GDM1 (cell line): Measurements from ENCODE around the gene GALNT12.
A peak's percentile ranks its signal among the peaks of the same experiment; 100 is the strongest.

Experiments used
- DNase-seq: peaks from one replicate; lab custom pipeline; 2025; lab: John Stamatoyannopoulos, UW

The GALNT12 gene

DNA sequence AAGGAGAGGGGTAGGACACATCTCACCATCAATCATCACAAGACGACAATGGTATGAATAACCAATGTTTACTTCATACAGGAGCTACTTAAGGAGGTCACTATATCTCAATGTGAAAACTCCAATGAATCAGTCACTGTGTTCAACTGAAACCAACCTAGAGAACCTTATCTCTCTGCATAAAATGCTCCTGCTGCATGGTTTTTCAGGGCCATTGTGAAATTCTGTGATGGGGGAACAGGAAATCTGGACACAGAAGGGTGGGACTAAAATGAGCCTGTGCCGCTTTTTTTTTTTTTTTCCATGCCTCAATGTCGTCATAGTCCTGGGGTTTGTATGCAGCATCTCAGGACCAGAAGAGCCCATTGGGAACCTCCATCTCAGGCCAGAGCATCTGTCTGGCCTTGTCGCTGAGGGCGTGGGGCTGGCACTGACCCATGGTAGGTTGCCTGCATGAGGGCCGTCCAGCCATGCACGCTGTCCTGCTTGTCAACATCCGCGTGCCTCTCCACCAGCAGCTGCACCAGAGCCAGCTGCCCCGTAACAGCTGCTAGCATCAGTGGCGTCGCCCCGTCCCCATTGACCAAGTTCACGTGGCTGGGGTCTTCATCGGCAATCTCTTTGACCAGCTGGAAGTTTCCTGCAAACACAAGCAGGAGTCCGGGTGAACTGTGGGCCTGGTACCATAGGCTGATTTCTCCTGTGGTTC, 23.8 kb upstream of the GALNT12 start:
- DNase-seq = no peak

DNA sequence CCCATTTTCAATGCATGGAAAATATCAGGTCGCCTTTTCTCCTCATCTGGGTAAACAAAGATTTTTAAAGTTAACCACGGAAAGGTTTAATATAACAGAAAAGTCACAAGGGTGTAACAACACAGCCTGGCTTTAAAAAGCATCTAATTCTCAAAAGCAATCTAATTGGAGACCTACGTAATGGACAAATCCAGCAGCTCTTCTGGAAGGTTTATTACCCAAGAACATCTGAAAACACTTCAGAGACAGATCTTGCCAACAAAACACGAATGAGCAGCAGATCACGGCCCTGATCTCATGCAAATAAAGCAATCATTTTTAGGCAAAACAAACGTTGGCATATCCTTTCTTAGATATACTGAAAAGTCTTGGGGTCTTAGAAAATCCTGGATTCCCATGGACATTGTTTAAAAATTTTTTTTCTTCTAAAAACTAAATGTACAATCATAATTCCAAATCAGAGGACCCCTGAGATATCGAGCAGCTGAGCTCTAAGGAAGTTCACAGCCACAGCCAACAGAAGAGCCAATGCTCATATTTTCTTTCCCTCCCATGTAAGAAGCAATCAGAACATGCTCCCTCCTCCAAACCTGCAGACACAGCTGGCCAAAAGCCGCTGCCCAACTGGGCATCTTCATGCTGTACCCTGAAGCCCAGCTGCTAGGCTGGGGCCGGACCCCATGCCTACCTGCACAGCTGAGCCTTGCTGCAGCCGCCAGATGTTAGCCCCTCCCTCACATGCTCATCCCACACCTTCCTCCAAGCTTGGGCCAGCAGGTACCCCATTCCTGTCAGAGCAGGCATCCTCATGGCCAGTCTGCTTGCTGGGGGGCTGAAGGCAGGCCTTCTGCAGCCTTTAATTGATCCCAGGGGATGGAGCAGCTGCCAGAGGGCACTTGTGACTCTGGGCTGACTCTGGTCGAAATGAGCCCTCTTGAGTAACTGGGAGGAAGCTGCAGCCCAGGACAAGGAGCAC, 22.4 kb upstream of the GALNT12 start:
- DNase-seq = no peak

DNA sequence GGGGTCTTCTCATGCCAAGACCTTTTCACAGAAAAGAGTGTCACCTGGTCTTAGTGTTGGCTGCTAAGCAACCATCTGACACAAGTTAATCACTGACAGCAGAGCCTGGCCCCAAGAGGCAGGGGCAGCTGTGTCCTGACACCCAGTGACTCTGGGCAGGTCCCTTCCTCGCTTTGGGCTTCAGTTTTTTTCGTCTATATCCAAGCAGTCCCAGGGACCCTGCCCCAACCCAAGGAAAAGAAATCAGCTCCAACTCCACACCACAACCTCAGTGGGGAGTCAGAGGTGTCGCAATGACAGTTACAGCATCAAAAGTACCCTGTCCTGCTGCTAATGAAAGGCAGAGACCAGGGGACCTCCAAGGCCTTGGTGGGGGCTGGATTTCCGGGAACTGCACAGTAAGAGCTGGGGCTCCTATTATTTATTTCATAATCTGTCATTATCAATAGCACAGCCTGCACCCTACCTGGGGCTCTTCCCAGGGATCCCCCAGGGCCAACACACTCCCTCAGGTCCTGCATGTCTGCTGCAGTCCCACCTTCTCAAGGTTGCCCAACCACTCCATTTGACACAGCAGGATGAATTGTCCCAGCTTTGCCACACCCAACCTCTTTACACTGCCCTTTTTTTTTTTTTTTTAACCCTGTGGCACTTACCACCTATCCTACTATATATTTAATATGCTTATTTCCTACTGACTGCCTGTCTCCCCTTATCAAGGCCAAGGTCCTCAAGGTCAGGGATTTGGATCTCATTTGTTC, 20.5 kb upstream of the GALNT12 start:
- no peak for DNase-seq

DNA sequence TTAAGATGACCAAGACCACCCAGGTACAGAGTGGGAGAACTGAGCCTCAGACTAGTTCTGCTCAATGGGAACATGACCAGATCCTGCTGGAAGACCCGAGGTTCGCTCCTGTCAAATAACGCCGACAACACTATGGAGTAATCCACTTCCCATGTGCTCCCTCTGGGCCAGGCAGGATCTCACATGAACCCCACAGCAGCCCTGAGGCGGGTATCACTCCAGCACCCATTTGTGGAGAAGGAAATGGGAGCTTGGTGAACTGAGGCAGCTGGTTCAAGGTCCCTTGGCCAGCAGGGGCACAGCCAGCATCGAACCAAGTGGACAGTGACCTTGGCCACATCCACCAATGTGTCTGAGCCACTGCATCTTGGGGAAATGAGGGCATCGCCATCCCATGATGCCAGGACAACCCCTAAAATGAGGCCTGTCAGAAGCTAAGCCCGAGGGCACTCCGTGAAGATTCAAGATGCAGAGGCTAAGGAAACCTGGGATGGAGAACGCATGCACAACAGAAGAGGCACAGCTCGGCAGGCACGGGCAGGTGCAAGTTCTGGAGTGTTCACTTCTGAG, 19.6 kb upstream of the GALNT12 start:
- DNase-seq = no peak

DNA sequence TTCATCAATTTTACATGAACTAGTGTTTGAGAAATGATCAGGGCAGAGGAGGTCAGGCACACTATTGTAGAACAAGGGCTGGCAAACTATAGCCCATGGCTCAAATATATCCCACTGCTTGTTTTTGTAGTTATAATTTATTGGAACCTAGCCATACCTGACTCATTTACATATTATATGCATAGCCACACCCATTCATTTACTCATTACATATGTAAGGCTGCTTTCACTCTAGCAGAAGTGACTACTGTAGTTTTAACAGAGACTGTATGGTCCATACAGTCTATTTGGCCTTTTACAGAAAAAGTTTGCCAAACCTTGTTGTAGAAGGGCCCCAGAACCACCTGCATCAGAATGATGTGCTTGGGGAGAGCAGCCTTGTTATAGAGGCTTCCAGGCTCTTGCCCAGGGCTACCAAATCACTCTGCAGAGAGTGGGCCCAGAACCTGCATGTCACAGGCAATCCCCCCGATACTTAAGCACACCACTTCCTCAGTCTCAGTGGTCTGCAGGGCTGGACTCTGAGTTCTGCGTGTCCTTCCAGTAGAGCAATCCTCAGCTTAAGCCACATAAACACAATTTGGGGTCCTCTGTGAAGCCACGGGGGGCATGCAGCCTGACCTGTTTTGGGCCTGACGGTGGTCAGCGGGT, 17.9 kb upstream of the GALNT12 start:
- no peak for DNase-seq

DNA sequence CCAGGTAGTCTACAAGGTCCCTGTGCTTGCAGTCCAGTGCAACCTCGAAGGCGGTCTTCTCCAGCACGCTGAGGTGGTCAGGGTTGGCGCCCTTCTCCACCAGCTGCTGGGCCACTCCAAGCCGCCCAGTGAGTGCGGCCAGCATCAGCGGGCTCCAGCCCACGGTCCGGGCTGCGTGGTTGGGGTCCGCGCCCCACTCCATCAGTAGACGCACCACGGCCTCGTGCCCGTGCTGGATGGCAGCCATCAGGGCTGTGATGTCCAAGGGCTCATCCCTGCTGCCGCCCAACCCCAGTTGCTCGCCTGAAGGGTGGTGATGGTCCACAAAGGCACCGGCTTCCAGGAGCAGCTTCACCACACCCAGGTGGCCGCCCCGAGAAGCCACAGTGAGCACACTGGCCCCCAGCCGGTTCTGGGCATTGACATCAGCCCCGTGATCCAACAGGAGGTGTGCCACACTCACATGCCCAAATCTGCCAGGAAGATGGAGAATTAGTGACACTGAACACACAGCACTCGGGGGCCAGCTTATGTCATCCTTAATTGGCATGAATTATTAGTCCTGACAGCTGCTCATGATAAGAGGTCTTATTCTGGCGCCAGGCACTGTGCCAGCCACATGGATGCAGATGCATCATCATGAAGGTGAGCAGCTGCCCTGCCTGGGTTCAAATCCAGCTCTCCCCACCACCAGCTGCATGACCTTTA, 17.2 kb upstream of the GALNT12 start:
- no peak for DNase-seq

DNA sequence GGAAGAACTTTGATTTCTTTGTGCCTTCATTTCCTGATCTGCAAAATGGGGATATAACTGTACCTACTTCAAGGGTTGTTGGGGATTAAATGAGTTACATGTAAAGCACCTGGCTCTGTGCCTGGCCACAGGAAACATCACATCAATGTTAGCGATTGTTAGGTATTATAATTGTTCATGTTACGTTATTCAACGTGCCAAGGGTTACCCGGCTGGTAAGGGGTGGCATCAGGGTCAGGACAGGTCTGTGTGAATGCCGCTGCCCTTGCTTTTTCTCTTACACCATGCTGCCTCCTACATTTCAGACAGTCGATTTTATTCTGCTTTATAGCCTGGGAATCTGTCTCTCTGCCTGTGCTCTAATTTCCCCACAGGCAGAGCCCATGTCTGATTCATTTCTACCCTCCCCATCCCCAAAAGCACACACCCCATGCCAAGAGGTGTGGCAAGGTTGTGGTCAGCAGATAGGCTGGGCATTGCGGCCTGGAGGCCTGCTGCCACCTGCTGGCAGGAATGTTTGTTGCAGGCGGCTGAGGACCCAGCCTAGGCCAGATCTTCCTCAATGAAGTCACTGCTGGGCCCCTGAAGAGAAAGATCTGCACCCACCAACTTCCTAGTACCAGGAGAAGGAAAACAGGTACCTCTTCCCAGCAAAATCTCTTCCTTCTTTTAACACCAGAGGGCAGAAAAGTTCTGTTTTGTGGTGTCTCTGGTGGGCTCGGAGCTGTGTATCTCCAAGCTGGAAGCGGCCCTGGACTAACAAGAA, 16.4 kb upstream of the GALNT12 start:
- peak; percentile 10 for DNase-seq

DNA sequence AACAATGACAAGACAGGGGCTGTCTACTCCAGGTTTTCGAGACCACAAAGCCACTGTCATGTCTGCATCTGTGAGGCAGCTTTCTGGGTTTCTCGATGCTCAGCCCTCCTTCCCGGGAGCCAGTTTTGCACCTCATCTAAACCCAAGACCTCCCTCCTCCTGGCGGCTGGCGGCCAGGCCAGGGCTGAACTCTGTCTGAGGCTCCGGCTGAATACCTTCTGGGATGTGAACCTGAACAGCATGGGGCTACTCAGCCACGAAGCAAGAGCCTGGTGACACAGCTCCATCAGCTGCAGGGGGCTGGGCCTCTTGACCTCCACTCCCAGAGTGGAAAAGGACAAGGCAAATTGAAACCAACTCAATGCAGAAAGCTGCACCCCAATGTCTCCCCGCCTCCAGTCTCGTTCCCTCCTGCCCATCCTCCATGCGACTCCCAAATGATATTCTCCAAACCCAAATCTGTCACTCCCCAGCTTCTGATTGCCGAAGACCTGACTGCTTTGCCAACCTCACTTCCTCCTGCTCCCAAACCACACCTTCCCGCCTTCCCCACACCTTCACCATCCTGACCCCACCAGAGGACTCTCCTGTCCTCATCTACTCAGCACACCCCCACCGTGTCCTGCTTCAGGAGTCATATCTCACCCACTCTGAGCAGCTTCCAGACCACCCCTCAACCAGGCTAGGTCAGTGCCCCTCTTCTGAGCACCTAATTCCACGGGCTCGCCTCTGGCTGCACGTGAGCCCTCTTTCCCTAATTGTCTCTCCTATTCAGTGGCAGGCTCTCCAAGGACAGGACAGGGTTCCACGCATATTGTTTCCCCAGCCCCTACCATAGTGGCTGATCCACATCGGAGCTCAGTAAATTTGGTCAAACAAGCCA, 15.6 kb upstream of the GALNT12 start:
- no peak for DNase-seq

DNA sequence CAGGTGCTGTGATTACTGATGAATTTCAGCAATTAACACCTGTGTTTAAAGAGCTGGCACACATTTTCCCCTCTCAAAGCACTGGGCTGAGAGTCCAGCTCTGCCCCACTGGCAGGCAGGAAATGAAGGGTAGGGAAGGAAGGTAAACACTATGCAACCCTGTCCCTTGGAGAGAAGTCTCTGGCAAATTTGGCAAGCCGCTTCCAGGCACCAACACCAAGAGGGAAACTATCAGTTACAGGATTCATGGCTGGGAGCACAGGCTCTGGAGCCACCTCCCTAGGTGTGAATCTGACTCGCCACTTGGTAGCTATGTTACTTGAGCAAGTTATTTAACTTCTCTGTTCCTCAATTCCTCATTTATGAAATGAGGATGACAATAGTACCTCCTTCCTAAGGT, 14.4 kb upstream of the GALNT12 start:
- no peak for DNase-seq

DNA sequence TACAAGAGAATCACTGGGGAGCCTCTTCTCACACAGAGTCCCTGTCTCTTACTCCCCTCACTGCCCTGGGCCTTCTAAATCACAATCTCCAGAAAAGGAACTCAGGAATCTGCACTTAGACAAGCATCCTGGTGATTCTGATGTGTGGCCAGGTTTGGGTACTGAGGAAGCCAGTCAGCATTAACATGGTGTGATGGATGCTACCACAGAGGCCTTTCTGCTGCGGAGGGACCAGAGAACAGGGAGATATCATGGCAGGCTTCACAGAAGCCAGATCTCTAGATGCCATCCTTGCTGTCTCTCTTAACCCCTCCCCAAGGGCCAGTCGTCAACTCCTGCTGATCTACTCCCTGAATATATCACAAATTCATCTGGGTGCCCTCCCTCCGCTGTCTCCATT, 12.7 kb upstream of the GALNT12 start:
- DNase-seq = no peak

DNA sequence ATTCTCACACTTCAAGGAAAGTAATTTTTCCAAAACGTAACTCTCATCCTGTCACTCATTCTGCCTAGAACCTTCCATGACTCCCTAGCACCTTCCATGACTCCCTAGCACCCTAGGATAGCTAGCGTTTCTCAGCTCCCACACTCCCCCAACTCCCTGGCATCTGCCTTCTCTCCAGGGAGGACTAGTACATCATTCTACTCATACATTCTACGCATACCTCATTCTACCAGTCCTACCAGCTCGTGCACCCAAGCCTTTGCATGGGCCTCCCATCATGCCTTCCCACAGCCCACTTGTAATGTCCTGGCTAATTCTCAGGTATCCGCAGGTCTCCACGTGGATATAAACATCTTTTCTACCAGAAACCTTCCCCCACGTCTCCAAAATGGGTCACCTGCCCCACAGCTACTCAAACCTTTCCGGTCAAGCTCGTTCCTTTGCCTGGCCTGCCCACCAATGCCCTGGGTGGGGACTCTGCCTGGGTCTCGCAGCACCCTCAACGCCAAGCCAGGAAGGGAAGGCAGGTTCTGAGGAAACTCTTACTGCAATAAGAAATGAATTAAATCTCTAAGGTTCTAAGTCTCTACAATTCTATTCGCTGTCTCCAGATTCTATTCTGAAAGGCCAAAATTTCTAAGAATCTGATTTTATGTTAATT, 12.0 kb upstream of the GALNT12 start:
- no peak for DNase-seq

DNA sequence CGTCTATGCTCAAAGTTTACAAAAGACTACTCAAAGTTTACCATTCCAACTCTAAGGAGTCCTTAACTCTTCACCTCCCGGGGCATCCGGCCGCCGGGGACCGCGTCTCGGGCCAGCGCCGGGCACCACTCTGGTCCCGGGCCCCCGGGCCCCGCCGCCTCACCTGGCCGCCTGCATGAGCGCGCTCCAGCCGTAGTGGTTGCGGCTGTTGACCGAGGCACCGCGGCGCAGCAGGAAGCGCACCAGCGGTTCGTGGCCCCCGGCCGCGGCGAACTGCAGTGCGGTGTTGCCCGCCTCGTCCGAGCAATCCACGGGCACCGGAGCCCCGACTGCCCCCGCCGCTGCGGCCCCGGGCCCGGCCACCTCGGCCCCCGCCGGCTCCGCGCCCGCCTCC, 11.5 kb upstream of the GALNT12 start:
- no peak for DNase-seq

DNA sequence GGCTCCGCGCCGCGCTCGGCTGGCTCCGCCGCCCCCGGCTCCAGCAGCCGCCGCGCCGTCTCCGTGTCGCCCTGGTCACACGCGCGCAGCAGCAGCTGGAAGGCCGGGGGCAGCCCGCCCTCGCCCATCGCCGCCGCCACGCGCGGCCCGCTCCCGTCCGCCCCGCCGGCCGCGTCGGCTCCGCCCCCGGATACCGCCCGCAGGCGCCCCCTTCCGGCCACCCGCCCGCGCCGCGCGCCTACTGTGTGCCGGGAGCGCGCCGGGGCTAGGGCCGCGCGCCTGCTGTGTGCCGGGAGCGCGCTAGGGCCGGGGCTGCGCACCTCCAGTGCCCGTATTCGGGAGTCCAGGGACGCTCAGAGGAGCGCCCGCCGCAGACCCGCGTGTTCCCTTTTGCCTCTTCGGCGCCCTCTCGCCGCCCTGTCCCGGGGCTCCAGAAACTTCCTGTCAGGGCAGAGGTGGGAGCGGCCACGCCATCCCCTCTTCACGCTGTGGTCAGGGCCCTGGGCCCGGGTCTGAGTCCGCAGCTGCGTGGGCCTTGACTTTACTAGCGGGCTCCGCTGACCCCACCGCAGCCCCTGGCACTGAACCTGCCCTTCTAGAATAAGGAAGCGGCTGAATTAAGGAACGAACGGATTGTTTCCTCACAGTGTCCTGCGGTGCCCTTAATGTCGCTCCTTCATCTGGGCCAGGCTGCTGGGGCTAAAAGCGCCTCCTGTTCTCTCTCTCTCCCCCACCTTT, 10.9 kb upstream of the GALNT12 start, which contains the start of gene ANKS6:
ANKS6 (minus strand) TSS at position 192 of the 738 bp plus-strand sequence; CDS start at position 128, 64 bp downstream.
- peak; percentile 55 for DNase-seq

DNA sequence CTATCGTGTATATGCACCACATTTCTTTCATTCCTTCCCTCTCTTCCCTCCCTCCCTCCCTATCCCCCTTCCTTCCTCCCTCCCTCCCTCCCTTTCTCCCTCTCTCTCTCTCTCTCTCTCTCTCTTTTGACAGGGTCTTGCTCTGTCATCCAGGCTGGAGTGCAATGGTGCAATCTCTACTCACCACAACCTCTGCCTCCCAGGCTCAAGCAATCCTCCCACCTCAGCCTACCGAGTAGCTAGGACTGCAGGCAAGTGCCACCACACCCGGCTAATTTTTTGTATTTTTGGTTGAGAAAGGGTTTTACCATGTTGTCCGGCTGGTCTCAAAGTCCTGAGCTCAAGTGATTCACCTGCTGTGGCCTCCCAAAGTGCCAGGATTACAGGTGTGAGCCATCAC, 10.0 kb upstream of the GALNT12 start:
- no peak for DNase-seq

DNA sequence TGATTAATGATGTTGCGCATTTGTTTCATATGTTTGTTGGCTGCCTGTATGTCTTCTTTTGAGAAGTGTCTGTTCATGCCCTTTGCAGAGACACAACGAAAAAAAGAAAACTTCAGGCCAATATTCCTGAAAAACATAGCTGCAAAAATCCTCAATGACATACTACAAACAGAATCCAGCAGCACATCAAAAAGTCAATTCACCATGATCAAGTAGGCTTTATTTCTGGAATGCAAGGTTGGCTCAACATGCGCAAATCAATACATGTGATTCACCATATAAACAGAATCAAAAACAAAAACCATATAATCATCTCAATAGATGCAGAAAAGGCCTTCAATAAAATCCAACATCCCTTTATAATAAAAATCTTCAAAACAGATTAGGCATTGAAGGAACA, 9.2 kb upstream of the GALNT12 start:
- DNase-seq = no peak

DNA sequence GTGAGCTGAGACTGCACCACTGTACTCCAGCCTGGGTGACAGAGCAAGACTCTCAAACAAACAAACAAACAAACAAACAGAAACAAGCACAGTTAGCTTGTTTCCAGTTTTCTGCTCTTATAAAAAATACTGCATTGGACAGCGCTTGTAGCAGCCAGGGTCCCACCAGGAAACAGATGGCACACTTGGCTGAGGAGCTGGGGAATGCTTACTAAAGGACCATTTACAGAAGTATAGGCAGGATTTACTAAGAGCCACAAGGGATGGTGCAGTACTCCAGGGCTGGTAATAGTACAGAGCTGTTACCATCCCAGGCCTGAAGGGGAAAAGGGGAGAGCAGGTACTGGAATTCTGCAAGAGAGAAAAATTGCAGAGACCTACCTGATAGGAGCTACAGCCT, 5.9 kb upstream of the GALNT12 start:
- no peak for DNase-seq

DNA sequence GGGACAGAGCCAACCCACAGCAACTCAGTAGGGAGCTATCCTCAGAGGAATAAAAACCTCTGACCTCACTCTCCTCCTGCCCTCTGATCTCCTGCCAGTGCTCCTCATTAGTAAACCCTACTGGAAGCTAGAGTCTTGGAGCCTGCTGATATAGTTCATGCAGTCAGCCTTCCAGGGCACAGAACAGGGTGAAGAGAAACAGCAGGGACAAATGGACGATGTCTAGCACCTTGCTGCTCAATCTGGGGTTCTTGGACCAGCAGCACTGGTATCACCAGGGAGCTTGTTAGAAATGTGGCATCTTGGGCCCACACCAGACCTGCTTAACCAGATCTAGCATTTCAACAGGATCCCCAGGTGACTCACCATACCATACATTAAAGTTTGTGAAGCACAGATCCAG, 5.5 kb upstream of the GALNT12 start:
- DNase-seq = no peak

DNA sequence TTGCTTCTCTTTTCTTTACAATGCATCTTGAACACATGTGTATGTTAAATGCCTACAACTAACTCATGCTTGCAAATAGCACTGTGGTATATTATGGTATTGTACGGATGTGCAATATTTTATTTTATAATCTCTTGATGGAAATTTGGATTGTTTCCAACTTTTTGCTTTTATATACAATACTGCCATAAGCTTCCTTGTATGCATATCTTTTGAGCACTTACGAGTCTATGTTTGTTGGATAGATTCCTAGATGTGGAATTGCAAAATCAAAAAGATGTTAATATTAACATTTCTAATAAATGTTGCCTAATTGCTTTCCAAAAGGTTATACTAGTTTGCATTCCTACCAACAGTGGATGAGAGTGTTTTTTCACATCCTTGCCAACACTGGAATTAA, 3.4 kb upstream of the GALNT12 start:
- DNase-seq = no peak
